Neural progenitor cell (in vitro differentiated cells): Measurements from ENCODE around the gene DISC1. TPM values are rescaled to one million over a fixed set of nuclear protein-coding genes. Genes with fewer than 3 reads are reported as not detected.

ENCODE experiments used
- DNase-seq: peaks from one replicate; pipeline ENCODE4 v3.0.0-alpha.2; 2016; ENCODE audit warnings: low spot score
- H2AFZ ChIP-seq: fragments of 200-600 bp; sonication (generic); replicated peaks from 2 replicates; pipeline ENCODE4 v1.6.1; 2016; ENCODE audit warnings: antibody characterized with exemption
- H3F3A ChIP-seq: fragments of 200-600 bp; sonication (generic); 2 replicates; pipeline ENCODE4 v1.6.1; 2016; ENCODE audit warnings: antibody characterized with exemption, low read depth
- H3K27ac ChIP-seq: fragments of 200-600 bp; sonication (generic); 2 replicates; pipeline ENCODE4 v1.5.1; 2016; ENCODE audit warnings: mild to moderate bottlenecking
- H3K27me3 ChIP-seq: fragments of 200-600 bp; sonication (generic); 2 replicates; pipeline ENCODE4 v1.6.1; 2016; ENCODE audit warnings: mild to moderate bottlenecking, moderate library complexity
- H3K36me3 ChIP-seq: fragments of 200-600 bp; sonication (generic); 2 replicates; pipeline ENCODE4 v1.5.1; 2016
- H3K4me1 ChIP-seq: fragments of 200-600 bp; sonication (generic); 2 replicates; pipeline ENCODE4 v1.6.1; 2016; ENCODE audit warnings: mixed run types
- H3K4me2 ChIP-seq: fragments of 200-600 bp; sonication (generic); 2 replicates; pipeline ENCODE4 v1.6.1; 2016
- H3K4me3 ChIP-seq: fragments of 200-600 bp; sonication (generic); 2 replicates; pipeline ENCODE4 v1.5.1; 2016
- H3K79me2 ChIP-seq: fragments of 200-600 bp; sonication (generic); 2 replicates; pipeline ENCODE4 v1.6.1; 2016; ENCODE audit warnings: low read depth
- H3K9ac ChIP-seq: fragments of 200-600 bp; sonication (generic); 2 replicates; pipeline ENCODE4 v1.6.1; 2016
- H3K9me3 ChIP-seq: fragments of 200-600 bp; sonication (generic); 2 replicates; pipeline ENCODE4 v1.5.1; 2016; ENCODE audit warnings: low read depth
- H4K20me1 ChIP-seq: fragments of 200-600 bp; sonication (generic); 2 replicates; pipeline ENCODE4 v1.6.1; 2016; ENCODE audit warnings: low read depth
- H3K27ac Mint-ChIP-seq: 3 replicates; pipeline ENCODE4 v1.8.0; 2021; ENCODE audit warnings: mixed read lengths
- H3K27me3 Mint-ChIP-seq: 2 replicates; pipeline ENCODE4 v1.8.0; 2022; ENCODE audit warnings: low read depth, mild to moderate bottlenecking, inconsistent platforms, moderate library complexity, mixed read lengths; ENCODE audit not compliant: insufficient read depth
- H3K36me3 Mint-ChIP-seq: 3 replicates; pipeline ENCODE4 v1.8.0; 2021; ENCODE audit warnings: mixed read lengths
- H3K4me1 Mint-ChIP-seq: 3 replicates; pipeline ENCODE4 v1.8.0; 2021; ENCODE audit warnings: mixed read lengths
- H3K4me3 Mint-ChIP-seq: 3 replicates; pipeline ENCODE4 v1.8.0; 2021; ENCODE audit warnings: mild to moderate bottlenecking, moderate library complexity, mixed read lengths
- H3K9me3 Mint-ChIP-seq: 3 replicates; pipeline ENCODE4 v1.8.0; 2020; ENCODE audit warnings: mixed read lengths
- CTCF ChIP-seq: fragments of 200-600 bp; sonication (generic); IDR thresholded peaks from 2 replicates; pipeline ENCODE4 v1.5.1; 2017; ENCODE audit warnings: antibody characterized with exemption, mild to moderate bottlenecking
- EZH2 ChIP-seq: fragments of 200-600 bp; sonication (generic); IDR thresholded peaks from 2 replicates; pipeline ENCODE4 v1.6.1; 2017; ENCODE audit warnings: antibody characterized with exemption, mild to moderate bottlenecking, moderate library complexity
- EZH2phosphoT487 ChIP-seq: fragments of 200-600 bp; sonication (generic); IDR thresholded peaks from 2 replicates; pipeline ENCODE4 v1.6.1; 2017; ENCODE audit warnings: antibody characterized with exemption
- total RNA-seq: library from RNA; depleted of rRNA; stranded (reverse); fragments of >200 nt; gene quantifications from 2 replicates; pipeline ENCODE4 v1.2.3, GENCODE V29; 2015; ENCODE audit warnings: low replicate concordance

DISC1 gene
- total RNA-seq, 1 donor from 2014 or later, result 1.8 TPM

- no peaks in the 10 kb centered on the region for H3K36me3 ChIP-seq
- H3K9me3 ChIP-seq, result no peaks in the 10 kb centered on the region
- H3K9ac ChIP-seq, result no peak overlapping the region
- peaks cover 8% of the 10 kb centered on the region for H3K4me1 ChIP-seq
- Mint-ChIP-seq H3K27me3 (peaks cover 2% of the 10 kb centered on the region), H3K36me3 (peaks cover 6% of the 10 kb centered on the region), H3K4me3 (no peak overlapping the region), H3K9me3 (peaks cover 15% of the 10 kb centered on the region), H3K27ac (no peak overlapping the region), H3K4me1 (peaks cover 28% of the 10 kb centered on the region)
- no peak overlapping the region for H2AFZ ChIP-seq
- TF ChIP-seq CTCF (no peak), EZH2 (no peak), EZH2phosphoT487 (no peak)
- no peak overlapping the region for H3K4me2 ChIP-seq
- no peak for DNase-seq
- H4K20me1 ChIP-seq, result no peaks in the 10 kb centered on the region
- no peak overlapping the region for H3K4me3 ChIP-seq
- no peaks in the 10 kb centered on the region for H3F3A ChIP-seq
- H3K27ac ChIP-seq, result no peak overlapping the region
- no peaks in the 10 kb centered on the region for H3K79me2 ChIP-seq
- H3K27me3 ChIP-seq, result no peaks in the 10 kb centered on the region
Measured at GRCh38 chr1:231952154-231952553, 325.6 kb downstream of the DISC1 start.

- no peak overlapping the region for H3K4me3 Mint-ChIP-seq
- H3K36me3 Mint-ChIP-seq, result peaks cover 4% of the 10 kb centered on the region
- DNase-seq, result no peak
- H4K20me1 ChIP-seq, result no peaks in the 10 kb centered on the region
- H3K4me1 Mint-ChIP-seq, result peaks cover 33% of the 10 kb centered on the region
- peaks cover 2% of the 10 kb centered on the region for H3K27me3 Mint-ChIP-seq
- H3K27me3 ChIP-seq, result no peaks in the 10 kb centered on the region
- H3K27ac Mint-ChIP-seq, result no peak overlapping the region
- H3K4me1 ChIP-seq, result peaks cover 8% of the 10 kb centered on the region
- no peaks in the 10 kb centered on the region for H3K9me3 ChIP-seq
- H3K9ac ChIP-seq, result no peak overlapping the region
- no peak overlapping the region for H3K27ac ChIP-seq
- H3F3A ChIP-seq, result no peaks in the 10 kb centered on the region
- no peak overlapping the region for H2AFZ ChIP-seq
- TF ChIP-seq CTCF (no peak), EZH2 (no peak)
- H3K79me2 ChIP-seq, result no peaks in the 10 kb centered on the region
- no peak overlapping the region for H3K4me3 ChIP-seq
- H3K36me3 ChIP-seq, result no peaks in the 10 kb centered on the region
- H3K4me2 ChIP-seq, result no peak overlapping the region
- H3K9me3 Mint-ChIP-seq, result peaks cover 7% of the 10 kb centered on the region
Measured at GRCh38 chr1:231953660-231954059, 327.1 kb downstream of the DISC1 start.

GRCh38 chr1:231954751-231955150 lies 328.2 kb downstream of the DISC1 start:
- Histone ChIP-seq H3K9ac (no peak overlapping the region), H3K36me3 (no peaks in the 10 kb centered on the region), H3K79me2 (no peaks in the 10 kb centered on the region), H3K27me3 (no peaks in the 10 kb centered on the region), H3K4me2 (no peak overlapping the region), H3F3A (no peaks in the 10 kb centered on the region), H3K27ac (no peak overlapping the region), H2AFZ (no peak overlapping the region), H4K20me1 (no peaks in the 10 kb centered on the region), H3K9me3 (no peaks in the 10 kb centered on the region), H3K4me3 (no peak overlapping the region), H3K4me1 (peaks cover 6% of the 10 kb centered on the region)
- peaks cover 4% of the 10 kb centered on the region for H3K36me3 Mint-ChIP-seq
- H3K4me1 Mint-ChIP-seq, result peaks cover 33% of the 10 kb centered on the region
- H3K27ac Mint-ChIP-seq, result no peak overlapping the region
- DNase-seq, result no peak
- no peak for TF ChIP-seq CTCF
- no peak for TF ChIP-seq EZH2
- no peak for TF ChIP-seq EZH2phosphoT487
- no peaks in the 10 kb centered on the region for H3K27me3 Mint-ChIP-seq
- peaks cover 7% of the 10 kb centered on the region for H3K9me3 Mint-ChIP-seq
- no peak overlapping the region for H3K4me3 Mint-ChIP-seq

- no peak for TF ChIP-seq CTCF
- no peak for TF ChIP-seq EZH2
- no peak for TF ChIP-seq EZH2phosphoT487
- H4K20me1 ChIP-seq, result no peaks in the 10 kb centered on the region
Measured at GRCh38 chr1:231957359-231957758, 330.8 kb downstream of the DISC1 start.

More at GRCh38 chr1:231957359-231957758, 330.8 kb downstream of the DISC1 start:
- no peak for DNase-seq
- Histone ChIP-seq H3K27me3 (no peaks in the 10 kb centered on the region), H3K4me1 (peaks cover 5% of the 10 kb centered on the region), H3K9ac (no peak overlapping the region), H3K36me3 (no peaks in the 10 kb centered on the region), H3K9me3 (no peaks in the 10 kb centered on the region), H3K4me3 (no peak overlapping the region), H3K27ac (no peak overlapping the region), H3F3A (no peaks in the 10 kb centered on the region), H3K79me2 (no peaks in the 10 kb centered on the region), H2AFZ (no peak overlapping the region), H3K4me2 (no peak overlapping the region)
- Mint-ChIP-seq H3K9me3 (peaks cover 13% of the 10 kb centered on the region), H3K4me3 (no peak overlapping the region), H3K27me3 (peaks cover 2% of the 10 kb centered on the region), H3K27ac (no peak overlapping the region), H3K36me3 (peaks cover 4% of the 10 kb centered on the region), H3K4me1 (peaks cover 14% of the 10 kb centered on the region)
